PFSK-1 (cell line): ENCODE measurements around the gene CFAP65.

Source experiments
- FOXP2 ChIP-seq: optimal IDR thresholded peaks from 2 replicates; pipeline ENCODE3; 2011; ENCODE audit warnings: borderline replicate concordance, control low read depth, inconsistent platforms; ENCODE audit not compliant: insufficient read depth; ENCODE audit errors: extremely low read length, extremely low read depth
- POLR2AphosphoS5 ChIP-seq: IDR thresholded peaks from 2 replicates; pipeline ENCODE4 v1.6.1; 2012; ENCODE audit warnings: low read depth, mild to moderate bottlenecking, control low read depth, low read length, moderate library complexity
- REST ChIP-seq, 2 experiments: IDR thresholded peaks; 2 replicates each; pipeline versions ENCODE4 v1.6.1 to v1.8.0; 2011 to 2012; ENCODE audit warnings: low read depth in 2 of 2, low read length in 2 of 2, control low read depth in 1 of 2, inconsistent platforms in 1 of 2, mild to moderate bottlenecking in 1 of 2, moderate library complexity in 1 of 2; ENCODE audit not compliant: insufficient read depth in 1 of 2
- SIN3A ChIP-seq: IDR thresholded peaks from 2 replicates; pipeline ENCODE4 v1.6.1; 2012; ENCODE audit warnings: mild to moderate bottlenecking, low read length, moderate library complexity, borderline replicate concordance; ENCODE audit not compliant: insufficient read depth
- TAF1 ChIP-seq: IDR thresholded peaks from 2 replicates; pipeline ENCODE4 v1.6.1; 2012; ENCODE audit warnings: low read length, control low read depth, borderline replicate concordance; ENCODE audit not compliant: insufficient read depth

- TF ChIP-seq POLR2AphosphoS5 (no peak), FOXP2 (no peak), REST (IDR thresholded peaks at IDR 0.05; ENCODE audit: insufficient read depth in 1 of 2, low read depth in 2 of 2, low read length in 2 of 2) (no peak), SIN3A (no peak), TAF1 (no peak)
Observed at GRCh38 chr2:219003979-219004378, 37.3 kb downstream of the CFAP65 start.
